SW 1271 (cell line): Measurements from ENCODE around the gene POTEF.
"Not testable (repeated sequence)": the region's sequence is repeated elsewhere in the genome, so short reads cannot be mapped to it uniquely, and the experiment has no call there.

Experiments
- DNase-seq, 2 experiments: peaks; one replicate each; lab custom pipeline; 2025; lab: John Stamatoyannopoulos, UW

Gene POTEF

DNA sequence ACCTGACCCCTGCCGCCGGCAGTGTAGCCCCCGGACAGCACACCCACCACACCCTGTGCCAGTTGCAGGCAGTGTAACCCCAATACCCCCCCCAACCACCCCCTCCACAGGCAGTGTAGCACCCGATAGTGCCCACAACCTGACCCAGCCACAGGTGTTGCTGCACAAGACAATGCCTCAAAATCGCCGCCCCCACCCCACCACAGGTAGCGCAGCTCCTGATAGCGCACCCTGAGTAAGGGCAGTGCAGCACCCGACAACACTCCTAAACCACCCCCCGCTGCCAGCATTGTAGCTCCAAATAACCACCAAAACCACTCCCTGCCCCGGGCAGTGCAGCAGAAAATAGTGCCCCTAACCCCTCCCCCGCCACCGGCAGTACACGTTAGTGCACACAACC lies 558 bp downstream of the POTEF start:
- DNase-seq = not testable (repeated sequence)

DNA sequence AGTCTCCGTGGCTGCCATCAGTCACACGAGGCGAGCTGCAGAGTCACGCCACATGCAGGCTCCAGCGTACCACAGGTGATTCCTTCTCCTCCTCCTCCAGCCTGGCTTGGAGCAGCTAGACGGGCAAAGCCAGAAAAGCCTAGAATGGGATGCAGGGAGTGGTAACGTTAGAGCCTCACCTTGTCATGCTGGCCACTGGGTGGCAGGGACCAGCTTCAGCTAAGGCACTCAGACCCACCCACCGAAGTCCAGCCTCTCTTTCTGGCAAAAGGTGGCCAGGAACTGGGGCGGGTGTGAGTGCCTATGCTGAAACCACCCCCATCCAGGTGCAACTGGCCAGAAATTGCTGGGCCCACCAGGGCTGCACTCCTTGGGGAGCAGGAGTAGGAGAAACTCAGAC lies 1.3 kb downstream of the POTEF start:
- DNase-seq = not testable (repeated sequence)

DNA sequence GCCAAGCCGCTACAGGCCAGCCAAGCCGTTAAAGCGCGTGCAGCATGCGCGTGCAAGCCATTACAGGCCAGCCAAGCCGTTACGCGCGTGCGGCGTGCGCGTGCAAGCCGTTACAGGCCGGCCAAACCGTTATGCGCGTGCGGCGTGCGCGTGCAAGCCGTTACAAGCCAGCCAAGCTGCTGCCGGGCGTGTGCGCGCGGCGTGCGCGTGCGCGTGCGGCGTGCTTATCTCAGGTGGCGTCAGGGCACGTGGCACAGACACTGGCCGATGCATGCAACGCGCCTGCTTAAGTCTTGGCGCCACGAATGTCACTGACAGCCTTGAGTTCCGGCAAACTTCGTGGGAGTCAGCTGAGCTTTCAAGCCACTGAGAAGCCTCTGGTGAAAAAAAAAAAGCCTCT lies 8.1 kb downstream of the POTEF start:
- not testable (repeated sequence) for DNase-seq

DNA sequence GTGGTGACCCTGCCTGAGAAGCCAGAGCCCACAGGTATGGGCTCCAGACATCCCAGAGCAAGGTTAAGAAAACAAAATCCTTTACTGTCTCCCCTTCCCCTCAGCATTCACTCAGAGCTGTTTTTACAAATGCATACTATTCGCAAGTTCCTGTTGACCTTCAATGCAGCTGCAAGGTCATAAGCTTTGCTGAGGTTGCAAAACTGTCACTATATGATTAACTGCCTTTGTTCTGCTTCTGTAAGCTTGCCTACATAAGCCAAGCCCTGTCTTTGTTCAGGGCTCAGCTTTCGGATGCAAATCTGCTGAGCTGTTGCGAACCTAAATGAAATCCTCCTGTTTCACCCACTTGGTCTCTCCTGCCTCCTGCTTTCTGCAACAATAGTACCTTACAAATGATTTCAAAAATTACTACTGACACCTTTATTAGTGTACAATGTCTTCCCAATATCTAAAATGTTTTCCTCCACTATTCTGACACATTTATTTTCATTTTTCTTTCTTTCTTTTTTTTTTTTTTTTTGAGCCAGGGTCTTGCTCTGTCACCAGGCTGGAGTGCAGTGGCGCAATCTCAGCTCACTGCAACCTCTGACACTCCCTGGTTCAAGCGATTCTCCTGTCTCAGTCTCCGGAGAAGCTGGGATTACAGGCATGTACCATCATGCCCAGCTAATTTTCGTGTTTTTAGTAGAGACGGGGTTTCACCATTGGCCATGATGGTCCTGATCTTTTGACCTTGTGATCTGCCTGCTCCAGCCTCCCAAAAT lies 26.2 kb downstream of the POTEF start:
- DNase-seq = not testable (repeated sequence)

DNA sequence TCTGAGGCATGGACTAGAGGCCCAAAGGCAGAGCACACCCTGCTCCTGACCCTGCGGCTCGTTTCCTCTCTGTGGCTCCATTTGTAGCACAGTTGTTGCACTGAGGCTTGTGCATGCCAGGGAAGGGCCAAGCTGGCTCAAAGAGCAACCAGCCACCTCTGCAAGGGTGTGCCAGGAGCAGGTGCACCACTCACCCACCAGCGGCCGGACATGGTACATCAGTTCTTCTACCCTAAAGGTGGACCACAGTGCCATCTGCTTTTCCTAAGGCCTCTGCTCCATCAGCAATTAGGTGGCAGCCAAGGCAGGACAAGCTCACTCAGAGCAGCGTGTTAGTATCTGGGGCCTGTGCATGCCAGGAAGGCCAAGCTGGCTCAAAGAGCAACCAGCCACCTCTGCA lies 66.4 kb downstream of the POTEF start:
- DNase-seq = not testable (repeated sequence)

DNA sequence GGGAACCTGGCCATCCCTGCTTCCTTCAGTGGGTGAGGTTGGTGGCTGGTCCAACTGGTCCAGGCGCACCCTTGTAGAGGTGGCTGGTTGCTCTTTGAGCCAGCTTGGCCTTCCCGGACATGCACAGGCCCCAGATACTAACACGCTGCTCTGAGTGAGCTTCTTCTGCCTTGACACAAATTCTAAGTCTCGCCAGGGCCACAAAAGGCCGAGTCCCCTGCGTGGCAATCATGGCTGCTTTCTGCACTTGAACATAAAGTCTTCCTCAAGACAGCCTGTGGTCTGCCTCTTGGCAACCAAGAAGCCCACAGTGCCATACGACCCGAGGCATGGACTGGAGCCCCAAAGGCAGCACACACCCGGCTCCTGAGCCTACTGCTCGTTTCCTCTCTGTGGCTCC lies 69.0 kb downstream of the POTEF start:
- not testable (repeated sequence) for DNase-seq

DNA sequence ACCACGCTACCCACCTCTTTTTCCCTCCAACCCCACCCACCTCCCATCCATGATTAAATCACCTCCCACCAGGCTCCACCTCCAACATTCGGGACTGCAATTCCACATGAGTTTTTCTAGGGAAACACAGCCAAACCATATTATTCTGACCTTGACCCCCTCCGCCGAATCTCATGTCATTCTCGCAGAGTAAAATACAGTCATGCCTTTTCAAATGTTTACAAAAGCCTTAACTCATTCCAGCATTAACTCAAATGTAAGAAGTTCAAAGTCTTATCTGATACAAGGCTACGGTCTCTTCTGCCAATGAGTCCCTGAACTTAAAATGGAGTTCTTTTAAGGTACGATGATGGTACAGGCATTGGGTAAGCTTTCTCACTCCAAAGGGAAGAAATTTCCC lies 72.7 kb downstream of the POTEF start:
- not testable (repeated sequence) for DNase-seq

DNA sequence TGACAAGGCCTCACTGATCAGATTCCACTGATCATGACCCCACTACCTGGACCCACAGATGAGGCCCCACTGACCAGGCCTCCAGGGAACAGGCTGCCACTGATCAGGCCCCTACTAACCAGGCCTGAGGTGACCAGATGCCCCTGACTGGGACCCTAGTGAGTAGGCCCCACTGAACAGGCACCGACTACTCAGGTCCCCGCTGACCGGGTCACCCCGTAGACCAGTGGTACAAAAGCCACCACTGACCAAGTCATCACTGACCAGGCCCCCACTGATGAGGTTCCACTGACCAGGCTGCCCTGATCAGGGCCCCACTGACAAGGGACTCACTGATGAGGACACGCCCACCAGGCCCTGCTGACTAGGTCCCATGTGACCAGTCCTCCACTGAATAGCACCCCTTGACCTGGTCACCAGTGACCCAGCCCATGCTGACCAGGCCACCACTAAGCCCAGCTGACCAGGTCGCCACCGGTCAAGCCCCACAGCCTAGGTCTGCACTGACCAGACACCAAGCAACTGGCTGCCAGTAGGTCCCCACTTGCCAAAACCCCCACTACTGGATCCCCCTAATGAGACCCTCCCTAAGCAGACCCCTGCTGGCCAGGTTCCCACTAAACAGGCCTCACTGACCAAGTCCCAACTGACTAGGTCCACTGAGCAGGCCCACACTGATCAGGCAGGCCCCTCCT lies 75.7 kb downstream of the POTEF start:
- DNase-seq = not testable (repeated sequence)

DNA sequence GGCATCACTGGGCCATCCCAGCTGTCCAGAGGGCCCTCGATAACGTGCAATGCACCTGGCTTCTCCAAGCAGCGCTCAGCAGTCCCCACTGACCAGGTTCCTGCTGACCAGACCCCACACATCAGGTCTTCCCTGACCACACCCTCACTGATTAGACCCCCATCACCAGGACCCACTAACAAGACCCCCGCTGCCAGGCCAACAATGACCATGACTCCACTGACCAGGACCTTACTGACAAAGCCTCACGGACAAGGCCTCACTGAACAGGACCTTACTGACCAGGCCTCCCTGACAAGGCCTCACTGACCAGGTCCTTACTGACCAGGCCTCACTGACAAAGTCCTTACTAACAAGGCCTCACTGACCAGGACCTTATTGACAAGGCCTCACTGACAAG lies 76.6 kb downstream of the POTEF start:
- not testable (repeated sequence) for DNase-seq

DNA sequence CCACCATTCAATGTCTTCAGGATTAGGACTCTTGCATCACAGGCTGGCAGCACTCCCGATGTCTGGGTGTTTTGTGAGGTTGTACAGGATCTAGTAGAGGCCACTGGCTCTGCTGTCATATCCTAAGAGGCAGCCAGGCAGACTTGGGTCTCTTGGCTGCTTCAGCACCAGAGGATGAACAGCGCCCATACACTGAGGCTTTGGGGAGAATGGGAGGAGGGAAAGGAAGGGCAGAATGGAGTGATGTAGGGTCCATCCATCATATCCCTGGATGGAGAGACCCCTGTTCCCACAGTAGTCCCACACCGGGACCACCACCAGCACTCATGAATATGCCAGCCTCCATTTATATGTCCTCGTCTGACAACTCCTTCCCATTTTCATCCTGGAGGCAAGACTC lies 80.6 kb downstream of the POTEF start:
- not testable (repeated sequence) for DNase-seq

DNA sequence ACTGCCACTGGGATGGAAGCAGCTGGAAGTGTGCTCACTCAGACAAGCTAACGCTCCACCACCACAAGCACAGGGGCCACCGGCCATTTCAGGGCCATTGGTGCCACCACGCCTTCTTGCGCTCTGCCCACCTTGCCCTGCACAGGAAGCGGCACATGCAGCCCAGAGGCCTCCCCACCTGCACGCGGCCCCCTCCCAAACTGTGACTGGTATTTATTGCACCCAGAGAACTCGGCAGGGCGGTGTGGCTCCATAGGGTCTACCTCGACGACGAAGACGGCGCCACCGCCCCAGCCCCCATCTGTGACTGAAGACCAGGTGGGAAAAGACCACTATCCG lies 90.8 kb downstream of the POTEF start:
- DNase-seq = not testable (repeated sequence)

DNA sequence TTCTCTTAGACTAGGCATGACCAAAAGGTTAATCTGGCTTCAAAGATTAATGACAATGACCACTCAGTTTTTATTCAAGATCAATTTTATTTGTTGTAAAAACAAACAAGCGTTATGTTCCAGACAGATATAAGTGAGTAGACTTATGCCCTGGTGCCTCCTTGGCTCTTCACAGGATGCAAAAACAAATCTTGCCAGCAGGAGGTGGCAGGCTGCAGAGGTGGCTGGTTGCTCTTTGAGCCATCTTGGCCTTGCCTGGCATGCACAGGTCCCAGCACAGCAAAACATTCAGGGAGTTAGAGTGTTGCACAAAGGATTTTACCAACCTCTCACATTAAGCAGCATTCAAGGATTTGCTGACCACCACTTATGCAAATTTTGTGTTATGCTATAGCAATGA lies 103.1 kb downstream of the POTEF start:
- DNase-seq = not testable (repeated sequence)
